Measurements from ENCODE around the gene CCT5.

CCT5 gene

DNA sequence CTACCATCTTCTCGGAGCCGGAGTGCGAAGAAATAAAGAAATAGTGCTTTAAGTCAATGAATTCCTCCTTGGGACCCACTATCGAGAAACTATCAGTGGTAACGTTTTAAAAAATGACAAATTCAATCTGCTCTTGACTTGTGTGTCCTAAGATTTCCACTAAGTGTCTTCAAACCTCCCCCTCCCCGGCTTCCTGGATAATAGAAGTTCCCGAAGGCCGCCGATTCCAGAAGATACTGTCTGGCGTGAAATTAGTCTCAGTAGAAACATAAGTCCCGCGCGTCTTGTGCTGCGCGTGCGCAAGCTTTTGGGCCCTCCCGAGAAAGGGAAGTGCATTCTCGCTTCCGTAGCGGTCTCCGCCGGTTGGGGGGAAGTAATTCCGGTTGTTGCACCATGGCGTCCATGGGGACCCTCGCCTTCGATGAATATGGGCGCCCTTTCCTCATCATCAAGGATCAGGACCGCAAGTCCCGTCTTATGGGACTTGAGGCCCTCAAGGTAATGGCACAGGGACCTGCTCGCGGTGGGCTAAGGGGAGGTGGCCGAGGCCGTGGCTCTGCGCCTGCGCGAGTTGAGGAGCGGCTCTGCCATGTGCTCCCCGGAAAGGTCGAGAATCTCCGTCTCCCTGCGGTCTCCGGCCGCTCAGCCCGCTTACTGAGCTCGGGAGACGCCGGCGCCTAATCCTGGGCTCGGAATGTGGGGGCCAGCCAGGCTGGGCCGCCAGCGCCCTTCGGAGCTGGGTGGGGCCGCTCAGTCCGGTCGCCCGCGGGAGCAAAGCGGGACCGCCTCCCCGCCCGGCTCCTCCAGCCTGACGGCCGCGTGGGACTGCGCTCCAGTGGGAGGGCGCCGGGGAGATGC lies at the start of gene CCT5:
TSS of gene CCT5 (plus strand) at position 333 of the 858 bp plus-strand sequence. CDS start at position 394, 61 bp downstream.
- TF ChIP-seq, protein P1, sequence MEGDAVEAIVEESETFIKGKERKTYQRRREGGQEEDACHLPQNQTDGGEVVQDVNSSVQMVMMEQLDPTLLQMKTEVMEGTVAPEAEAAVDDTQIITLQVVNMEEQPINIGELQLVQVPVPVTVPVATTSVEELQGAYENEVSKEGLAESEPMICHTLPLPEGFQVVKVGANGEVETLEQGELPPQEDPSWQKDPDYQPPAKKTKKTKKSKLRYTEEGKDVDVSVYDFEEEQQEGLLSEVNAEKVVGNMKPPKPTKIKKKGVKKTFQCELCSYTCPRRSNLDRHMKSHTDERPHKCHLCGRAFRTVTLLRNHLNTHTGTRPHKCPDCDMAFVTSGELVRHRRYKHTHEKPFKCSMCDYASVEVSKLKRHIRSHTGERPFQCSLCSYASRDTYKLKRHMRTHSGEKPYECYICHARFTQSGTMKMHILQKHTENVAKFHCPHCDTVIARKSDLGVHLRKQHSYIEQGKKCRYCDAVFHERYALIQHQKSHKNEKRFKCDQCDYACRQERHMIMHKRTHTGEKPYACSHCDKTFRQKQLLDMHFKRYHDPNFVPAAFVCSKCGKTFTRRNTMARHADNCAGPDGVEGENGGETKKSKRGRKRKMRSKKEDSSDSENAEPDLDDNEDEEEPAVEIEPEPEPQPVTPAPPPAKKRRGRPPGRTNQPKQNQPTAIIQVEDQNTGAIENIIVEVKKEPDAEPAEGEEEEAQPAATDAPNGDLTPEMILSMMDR (IDR thresholded peaks at IDR 0.05; ENCODE audit: insufficient read depth, low read length, missing control alignments) = no peak
- H3K4me3 ChIP-seq (ENCODE audit: low read depth, low read length) = peak within 1 kb of the TSS; percentile 96
- peak; percentile 98 for DNase-seq (ENCODE audit: low read depth, low spot score)
- CTCF ChIA-PET = interaction anchor here (1.4 kb wide), 1 partner anchor 17 kb away, joined by 5 read pairs; no protein-coding TSS in a partner anchor
- POLR2A ChIA-PET = interaction anchor here (0.6 to 1.8 kb wide), 6 partner anchors 9 to 1237 kb away, joined by 3 to 5 read pairs (median 3); no protein-coding TSS in a partner anchor

DNA sequence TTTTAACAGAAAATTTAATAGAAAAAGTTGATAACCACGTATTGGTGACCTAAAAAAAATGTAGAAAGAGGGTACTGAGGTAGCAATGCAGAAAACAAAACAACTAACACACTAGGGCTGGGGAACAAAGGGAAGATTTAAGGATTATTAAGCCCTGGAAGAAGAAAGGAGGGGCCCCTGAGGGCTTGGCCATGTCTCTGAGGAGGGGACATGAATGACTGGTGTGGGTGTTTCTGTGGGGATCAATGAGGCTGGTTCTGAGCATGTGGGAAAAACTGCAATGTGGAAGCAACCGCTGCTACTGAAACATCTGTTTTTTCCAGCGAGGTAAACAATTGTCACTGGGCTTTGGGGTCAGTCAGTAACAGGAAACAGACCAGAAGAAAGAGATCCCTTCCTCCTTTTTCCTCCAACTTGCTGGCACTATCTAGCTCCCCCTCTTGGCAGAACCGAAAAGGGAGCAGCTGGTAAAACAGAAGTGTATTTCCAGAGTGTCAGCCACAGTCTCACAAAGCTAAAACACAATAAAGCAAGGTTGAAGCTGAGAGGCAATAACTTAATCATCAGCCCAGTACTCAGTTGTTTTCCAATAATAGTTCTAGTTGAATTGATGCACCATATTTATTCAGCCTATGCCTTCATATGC lies 48.7 kb upstream of the CCT5 start:
- DNase-seq (ENCODE audit: low read depth, low spot score) = no peak
- CTCF ChIA-PET = interaction anchor here (1.1 to 1.9 kb wide), 3 partner anchors 9 to 61 kb away, joined by 3 to 7 read pairs (median 4); no protein-coding TSS in a partner anchor
- no peak overlapping the region for H3K4me3 ChIP-seq (ENCODE audit: low read depth, low read length)
- TF ChIP-seq, protein P1 (IDR thresholded peaks at IDR 0.05; ENCODE audit: insufficient read depth, low read length, missing control alignments) = peak; percentile 34
- POLR2A ChIA-PET = no interaction called here

DNA sequence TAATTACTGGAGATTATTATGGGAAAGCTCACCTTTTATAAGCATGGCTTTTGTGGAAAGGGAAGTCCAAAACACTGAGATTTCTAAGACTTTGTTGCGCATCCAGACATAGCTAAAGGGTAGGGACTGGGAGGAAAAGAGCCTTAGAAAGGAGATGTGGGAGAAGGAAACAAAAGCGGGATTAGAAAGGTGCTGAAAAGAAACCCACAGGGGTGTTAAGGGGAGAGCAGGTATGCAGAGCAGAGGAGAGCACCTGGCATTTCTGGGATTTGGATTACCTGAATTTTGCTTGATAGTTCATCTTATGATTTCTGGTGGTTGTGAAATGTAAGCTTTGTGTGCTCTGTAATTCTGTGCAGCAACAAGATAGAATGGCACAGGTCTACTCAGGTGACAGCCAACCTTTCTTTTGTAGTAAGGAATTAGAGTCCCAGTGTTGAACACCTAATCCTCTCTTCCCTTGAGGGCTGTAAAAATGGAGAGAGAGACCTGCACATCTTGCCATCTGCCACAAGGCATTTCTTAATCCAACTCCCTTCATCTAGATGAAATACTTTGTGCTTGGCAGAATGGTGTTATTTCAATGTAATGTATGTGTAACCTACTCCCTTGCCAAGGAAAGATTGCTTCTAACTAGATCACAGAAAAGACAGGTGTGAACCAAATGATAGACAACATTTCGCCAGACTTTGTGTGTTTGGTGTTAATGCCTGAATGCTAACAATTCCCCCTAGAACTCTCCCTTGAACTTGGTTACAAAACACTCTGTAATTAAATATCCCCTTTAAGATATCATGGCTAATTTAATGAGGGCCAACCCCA lies 47.8 kb upstream of the CCT5 start:
- DNase-seq (ENCODE audit: low read depth, low spot score) = no peak
- ChIA-PET POLR2A (no interaction called here), CTCF (interaction anchor here (1.1 to 1.9 kb wide), 4 partner anchors 9 to 62 kb away, joined by 3 to 7 read pairs (median 4); no protein-coding TSS in a partner anchor)
- H3K4me3 ChIP-seq (ENCODE audit: low read depth, low read length) = no peak overlapping the region
- TF ChIP-seq, protein P1 (IDR thresholded peaks at IDR 0.05; ENCODE audit: insufficient read depth, low read length, missing control alignments) = no peak

DNA sequence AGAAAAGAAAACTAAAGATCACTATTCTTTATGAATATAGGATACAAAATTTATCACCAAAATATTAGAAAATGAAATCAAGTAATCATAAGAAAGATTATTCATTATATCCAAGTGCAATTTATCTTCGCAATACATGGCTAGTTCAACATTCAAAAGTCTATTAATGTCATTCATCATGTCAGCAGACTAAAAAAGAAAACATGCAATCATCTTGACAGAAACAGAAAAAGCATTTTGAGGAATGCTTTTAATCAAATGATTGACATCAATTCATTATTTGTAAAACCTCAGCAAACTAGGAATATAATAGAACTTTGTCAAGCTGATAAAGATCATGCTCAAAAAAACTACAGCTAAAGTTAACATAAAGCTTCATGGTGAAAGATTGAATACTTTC lies 41.1 kb upstream of the CCT5 start:
- H3K4me3 ChIP-seq (ENCODE audit: low read depth, low read length) = no peak overlapping the region
- CTCF ChIA-PET = no interaction called here
- TF ChIP-seq, protein P1 (IDR thresholded peaks at IDR 0.05; ENCODE audit: insufficient read depth, low read length, missing control alignments) = no peak
- DNase-seq (ENCODE audit: low read depth, low spot score) = no peak
- POLR2A ChIA-PET = no interaction called here

DNA sequence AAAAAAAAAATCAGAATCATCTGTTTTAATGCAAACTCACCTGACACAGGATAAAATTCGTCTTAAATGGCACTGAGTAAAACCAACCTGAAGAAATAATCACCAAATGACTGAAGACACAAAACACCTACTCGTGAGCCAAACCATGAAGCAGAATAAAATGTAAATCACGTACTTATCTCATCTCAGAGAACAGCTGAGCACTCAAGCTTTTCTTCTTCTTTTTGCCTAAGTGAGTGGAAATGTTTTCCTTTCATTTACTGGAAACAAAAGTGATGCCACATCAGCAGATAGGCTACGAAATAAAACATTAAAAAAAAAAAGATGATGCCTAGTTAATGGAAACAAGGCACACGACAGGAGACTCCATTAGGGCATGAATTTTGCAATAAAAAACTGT lies 36.8 kb upstream of the CCT5 start:
- CTCF ChIA-PET = no interaction called here
- TF ChIP-seq, protein P1 (IDR thresholded peaks at IDR 0.05; ENCODE audit: insufficient read depth, low read length, missing control alignments) = no peak
- no peak for DNase-seq (ENCODE audit: low read depth, low spot score)
- H3K4me3 ChIP-seq (ENCODE audit: low read depth, low read length) = no peak overlapping the region
- POLR2A ChIA-PET = interaction anchor here (1.0 kb wide), 1 partner anchor 36 kb away, joined by 3 read pairs; the partner anchor contains the start of genes ATPSCKMT and CCT5
